CD4-positive, alpha-beta T cell treated with Interleukin-15 for 4 hours (primary cell): ENCODE measurements around the gene KRT10.
"Not testable (repeated sequence)": the region's sequence is repeated elsewhere in the genome, so short reads cannot be mapped to it uniquely, and the experiment has no call there.

Source experiments
- DNase-seq: peaks from one replicate; pipeline ENCODE4 v3.0.0-alpha.2; 2020; ENCODE audit warnings: low spot score

The KRT10 gene

GRCh38 chr17:40832840-40833239 lies 10.4 kb upstream of the KRT10 start:
- DNase-seq = no peak

GRCh38 chr17:40830085-40830776 lies 7.8 kb upstream of the KRT10 start:
- DNase-seq = no peak

- DNase-seq = no peak
Observed at GRCh38 chr17:40828454-40829044, 6.1 kb upstream of the KRT10 start.

- DNase-seq = no peak
Observed at GRCh38 chr17:40827746-40828453, 5.5 kb upstream of the KRT10 start.

- DNase-seq = no peak
Observed at GRCh38 chr17:40825599-40825998, 3.2 kb upstream of the KRT10 start.

- no peak for DNase-seq
Observed at GRCh38 chr17:40824015-40824832, 1.8 kb upstream of the KRT10 start.

- no peak for DNase-seq
Observed at GRCh38 chr17:40821536-40821935, 878 bp downstream of the KRT10 start.

- DNase-seq = no peak
Observed at GRCh38 chr17:40820228-40820838, 2.1 kb downstream of the KRT10 start.

GRCh38 chr17:40819528-40820125 lies 2.8 kb downstream of the KRT10 start:
- no peak for DNase-seq

- peak; percentile 85 for DNase-seq
Observed at GRCh38 chr17:40818733-40819527, 3.5 kb downstream of the KRT10 start.

GRCh38 chr17:40818343-40818732 lies 4.1 kb downstream of the KRT10 start:
- DNase-seq = no peak

GRCh38 chr17:40817103-40817682 lies 5.2 kb downstream of the KRT10 start:
- no peak for DNase-seq

GRCh38 chr17:40816569-40816968 lies 5.8 kb downstream of the KRT10 start:
- no peak for DNase-seq

GRCh38 chr17:40815381-40815780 lies 7.0 kb downstream of the KRT10 start:
- no peak for DNase-seq

- DNase-seq = not testable (repeated sequence)
Observed at GRCh38 chr17:40814657-40815056, 7.8 kb downstream of the KRT10 start.

- DNase-seq = no peak
Observed at GRCh38 chr17:40813804-40814203, 8.6 kb downstream of the KRT10 start.

GRCh38 chr17:40812639-40813038 lies 9.8 kb downstream of the KRT10 start:
- no peak for DNase-seq

GRCh38 chr17:40810494-40810893 lies 11.9 kb downstream of the KRT10 start:
- no peak for DNase-seq

GRCh38 chr17:40809721-40810421 lies 12.5 kb downstream of the KRT10 start:
- DNase-seq = no peak

GRCh38 chr17:40806131-40806530 lies 16.3 kb downstream of the KRT10 start:
- DNase-seq = no peak
